ENCODE measurements around the gene VEGFB.

Gene VEGFB, protein sequence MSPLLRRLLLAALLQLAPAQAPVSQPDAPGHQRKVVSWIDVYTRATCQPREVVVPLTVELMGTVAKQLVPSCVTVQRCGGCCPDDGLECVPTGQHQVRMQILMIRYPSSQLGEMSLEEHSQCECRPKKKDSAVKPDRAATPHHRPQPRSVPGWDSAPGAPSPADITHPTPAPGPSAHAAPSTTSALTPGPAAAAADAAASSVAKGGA

DNA sequence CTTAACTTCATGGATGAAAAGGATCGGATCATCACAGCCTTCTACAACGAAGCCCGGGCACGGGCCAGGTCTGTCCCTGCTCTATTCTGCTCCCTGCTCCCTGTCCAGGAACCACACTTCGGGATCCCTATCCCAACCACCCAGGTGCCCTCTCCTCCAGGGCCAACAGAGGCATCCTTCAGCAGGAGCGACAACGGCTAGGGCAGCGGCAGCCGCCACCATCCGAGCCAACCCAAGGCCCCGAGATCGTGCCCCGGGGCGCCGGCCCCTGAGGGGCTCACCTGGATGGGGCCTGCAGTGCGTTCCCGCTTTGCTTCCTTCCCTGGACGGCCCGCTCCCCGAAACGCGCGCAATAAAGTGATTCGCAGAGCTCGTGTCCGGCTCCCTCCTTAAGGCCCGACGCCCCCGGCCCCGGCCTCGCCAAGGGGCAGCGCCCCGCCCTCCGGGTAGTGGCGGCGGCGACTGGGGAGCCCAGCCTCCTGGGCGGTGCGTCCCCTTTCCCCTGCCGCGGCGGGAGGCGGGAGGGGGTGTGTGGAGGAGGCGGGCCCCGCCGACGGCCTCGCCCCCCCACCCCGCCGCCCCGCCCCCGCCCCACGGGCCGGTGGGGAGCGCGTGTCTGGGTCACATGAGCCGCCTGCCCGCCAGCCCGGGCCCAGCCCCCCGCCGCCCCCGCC lies at the start of gene VEGFB:
VEGFB (plus strand) TSS at position 672 of the 674 bp plus-strand sequence. CDS start 250 bp downstream, outside the sequence.
- peak; percentile 52 for DNase-seq (ENCODE audit: low read depth)

DNA sequence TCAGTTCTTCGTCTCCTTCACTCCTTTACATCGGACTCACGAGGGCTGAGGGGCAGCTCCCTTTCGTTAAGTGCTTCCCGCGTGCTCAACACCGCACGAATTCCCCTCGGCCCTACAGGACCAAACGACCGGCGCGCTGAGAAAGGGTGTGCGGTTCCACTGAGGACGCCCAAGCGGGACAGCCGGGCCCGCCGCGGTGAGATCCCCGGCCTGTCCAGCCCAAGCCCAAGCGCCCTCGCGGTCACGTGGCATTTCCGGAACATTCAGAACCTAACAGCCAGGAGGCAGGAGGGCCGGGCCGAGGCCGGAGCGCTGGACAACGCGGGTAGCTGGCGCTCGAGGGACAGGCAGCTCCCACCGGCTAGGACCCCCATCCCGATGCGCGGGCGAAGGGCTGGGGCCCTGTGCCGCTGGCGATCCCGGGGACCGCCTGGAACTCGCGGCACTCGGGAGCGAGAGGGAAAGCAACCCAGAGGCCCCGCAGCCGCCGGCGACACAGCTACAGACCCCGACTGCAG lies 49.1 kb upstream of the VEGFB start:
- no peak for DNase-seq (ENCODE audit: low read depth)

DNA sequence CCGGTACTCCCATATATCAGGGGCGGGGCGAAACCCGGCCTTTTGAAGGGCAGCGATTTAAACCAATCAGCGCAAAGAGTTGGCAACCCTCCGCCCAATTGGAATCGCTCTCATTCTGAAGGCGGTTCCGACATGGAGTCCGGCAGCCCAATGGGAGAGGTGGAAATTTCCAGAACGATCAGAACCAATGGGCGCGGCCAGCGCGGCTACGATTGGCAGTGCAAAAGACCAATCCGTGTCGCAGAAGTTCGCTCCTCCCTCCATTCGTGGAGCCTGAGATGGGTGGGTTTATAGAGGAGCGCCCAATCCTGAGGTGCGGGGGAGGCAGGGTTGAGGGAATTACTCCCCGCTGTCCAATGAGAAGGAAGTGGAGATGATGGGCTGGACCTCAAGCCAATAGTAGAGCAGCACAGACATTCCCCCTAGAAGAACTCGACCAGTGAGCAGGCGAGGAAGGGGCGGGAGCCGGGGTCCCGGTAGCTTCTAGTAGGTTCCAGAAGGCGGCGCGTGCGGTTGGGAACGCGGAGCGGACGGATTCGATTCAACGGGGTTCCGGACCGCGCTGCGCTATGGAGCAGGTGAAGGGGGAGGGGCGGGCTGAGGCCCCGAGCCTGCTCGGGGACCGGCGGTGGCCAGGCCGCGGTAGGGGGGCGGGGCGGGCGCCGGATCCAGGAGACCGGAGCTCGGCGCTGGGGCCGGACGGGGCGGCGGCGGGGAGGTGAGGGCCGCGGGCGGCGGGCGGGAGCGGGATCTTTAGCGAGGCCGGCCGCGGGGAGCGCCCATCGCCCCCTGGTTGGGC lies 48.5 kb upstream of the VEGFB start, which contains the start of gene STIP1:
STIP1 (plus strand) TSS at position 479 of the 799 bp plus-strand sequence; CDS start at position 570, 91 bp downstream.
- peak; percentile 97 for DNase-seq (ENCODE audit: low read depth)

DNA sequence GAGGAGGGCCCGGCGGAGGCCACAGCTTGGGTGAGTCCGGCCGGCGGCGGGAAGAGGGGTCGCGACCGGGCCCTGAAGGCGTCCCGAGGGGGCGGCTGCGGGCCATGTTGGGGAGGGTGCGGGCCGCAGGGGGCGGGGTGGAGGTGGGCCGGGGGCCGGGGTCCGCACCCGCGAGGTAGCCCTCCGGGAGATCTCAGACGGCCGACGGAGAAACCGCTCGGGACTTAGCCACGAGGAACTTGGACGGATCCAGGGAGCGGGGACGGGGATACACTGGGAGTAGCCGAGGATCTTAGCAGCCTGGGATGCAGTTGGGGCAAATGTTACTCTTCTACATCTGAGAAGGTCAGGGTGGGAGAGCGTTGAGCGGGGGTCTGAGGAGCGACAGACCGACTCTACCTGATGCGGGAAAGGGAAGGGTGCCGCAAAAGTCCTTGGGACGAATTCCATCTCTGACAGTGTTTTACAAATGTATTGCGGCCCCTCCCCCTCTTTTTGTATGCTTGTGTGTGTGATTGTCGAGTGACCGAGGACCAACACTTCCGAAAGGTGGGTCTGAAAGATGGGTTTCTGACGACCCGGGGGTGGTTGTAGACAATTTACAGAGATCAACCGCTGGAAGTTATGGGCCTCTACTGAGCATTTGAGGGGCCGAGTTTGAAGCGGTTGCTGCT lies 47.8 kb upstream of the VEGFB start:
- no peak for DNase-seq (ENCODE audit: low read depth)

DNA sequence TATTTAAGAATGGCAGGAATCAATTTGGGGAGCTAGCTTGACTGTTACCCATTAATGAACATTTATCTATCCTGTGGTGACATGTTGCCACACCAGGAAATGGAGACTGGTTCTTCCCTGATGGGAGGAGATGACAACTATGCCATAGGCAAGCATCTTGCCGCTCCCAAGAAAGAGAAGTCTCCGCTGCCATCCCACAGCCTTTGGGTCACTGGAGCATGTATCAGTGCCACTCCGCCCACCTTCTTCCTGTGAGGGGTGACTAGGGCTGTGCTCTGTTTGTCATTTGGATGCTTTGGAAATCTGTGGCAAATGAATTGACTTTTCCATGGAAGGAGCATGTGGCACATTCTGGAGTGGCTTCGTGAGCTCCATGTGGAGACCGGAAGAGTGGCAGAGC lies 42.0 kb upstream of the VEGFB start:
- DNase-seq (ENCODE audit: low read depth) = no peak

DNA sequence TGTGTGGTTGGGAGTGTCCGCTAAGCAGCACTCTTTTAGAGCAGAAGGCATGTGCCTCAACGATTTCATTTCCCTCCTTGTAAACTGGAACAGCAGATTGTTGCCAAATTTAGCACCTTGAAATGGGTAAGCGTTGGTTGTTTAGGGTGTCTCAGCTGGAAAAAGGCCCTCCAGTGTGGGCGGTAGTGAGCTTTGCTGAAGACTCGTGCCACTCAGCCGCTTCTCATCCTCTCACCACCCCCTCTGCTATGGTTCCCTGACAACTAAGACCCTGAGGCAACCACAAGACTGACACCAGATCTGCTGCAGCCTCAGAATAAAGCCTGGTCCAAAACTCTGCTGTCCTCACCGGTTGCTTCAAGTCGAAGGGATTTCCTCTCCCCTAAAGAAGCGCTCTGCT lies 37.8 kb upstream of the VEGFB start:
- DNase-seq (ENCODE audit: low read depth) = no peak

DNA sequence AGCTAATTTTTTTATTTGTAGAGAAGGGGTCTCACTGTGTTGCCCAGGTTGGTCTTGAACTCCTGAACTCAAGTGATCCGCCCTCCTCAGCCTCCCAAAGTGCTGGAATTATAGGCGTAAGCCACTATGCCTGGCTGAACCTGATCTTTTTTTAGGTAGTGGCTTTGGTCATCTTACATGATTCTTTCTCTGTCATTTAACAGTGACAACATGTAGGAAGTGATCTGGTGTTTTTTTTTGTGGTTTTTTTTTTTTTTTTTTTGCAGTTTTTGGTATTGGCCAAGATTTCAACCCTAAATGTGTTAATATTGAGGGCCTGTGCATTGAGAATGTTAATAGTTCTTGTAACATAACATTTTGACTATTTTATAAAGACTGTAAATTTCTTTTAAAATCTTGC lies 35.9 kb upstream of the VEGFB start:
- DNase-seq (ENCODE audit: low read depth) = no peak

DNA sequence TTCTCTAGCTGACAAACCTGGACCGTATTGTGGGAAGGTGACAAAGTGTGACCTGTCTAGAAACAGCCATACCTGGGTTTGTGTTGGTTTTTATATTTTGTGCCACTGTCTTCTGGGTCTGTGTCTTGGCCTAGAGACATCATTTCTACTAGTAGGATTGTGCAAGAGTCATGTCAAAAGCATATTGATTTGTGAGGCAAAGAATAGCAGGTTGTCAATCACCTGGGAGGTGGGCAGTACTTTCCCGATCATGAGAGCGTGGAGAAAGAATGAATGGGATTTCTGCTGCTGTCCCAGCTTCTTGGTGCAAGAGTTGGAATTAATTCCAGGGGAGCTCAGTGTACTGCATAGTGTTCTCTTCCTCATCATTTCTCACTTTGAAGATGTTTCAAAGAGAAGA lies 32.8 kb upstream of the VEGFB start:
- no peak for DNase-seq (ENCODE audit: low read depth)

DNA sequence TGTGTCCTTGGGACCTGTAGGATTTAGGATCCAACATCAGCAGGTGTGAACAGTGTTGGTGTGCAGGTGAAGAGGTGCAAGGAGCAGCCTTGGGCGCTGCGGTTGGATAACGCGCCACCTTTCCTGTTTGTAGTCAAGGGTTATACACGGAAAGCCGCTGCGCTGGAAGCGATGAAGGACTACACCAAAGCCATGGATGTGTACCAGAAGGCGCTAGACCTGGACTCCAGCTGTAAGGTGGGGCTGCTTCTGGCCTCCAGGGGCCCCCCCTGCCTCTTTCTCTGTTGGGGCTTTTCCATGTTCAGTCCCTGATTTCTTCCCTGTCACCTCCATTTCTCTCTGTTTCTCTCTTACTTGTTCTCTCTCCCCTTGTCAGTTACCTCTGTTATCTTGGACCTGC lies 31.4 kb upstream of the VEGFB start:
- no peak for DNase-seq (ENCODE audit: low read depth)

DNA sequence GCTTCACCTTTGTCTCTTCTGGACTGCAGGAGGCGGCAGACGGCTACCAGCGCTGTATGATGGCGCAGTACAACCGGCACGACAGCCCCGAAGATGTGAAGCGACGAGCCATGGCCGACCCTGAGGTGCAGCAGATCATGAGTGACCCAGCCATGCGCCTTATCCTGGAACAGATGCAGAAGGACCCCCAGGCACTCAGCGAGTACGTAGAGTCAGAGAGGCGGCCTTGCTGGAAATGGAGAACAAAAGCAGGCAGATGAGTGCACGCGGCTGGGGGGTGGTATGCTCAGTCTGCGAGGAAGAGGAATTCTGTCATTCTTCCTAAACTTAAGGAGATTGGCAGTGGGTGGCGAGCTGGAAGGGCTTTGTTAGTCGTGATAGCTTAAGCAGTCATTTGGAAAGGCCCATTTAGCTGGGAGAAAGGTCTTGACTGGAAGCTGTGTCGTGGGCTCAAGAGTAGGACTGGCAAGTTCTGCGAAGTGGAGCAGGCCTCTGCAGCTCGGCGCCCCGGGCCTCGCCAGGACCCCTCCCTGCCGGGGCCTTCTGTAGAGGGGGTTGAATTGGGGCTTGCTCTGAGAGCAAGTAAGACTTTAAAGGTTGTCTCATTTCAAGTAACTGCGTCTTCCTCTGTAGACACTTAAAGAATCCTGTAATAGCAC lies 30.8 kb upstream of the VEGFB start:
- DNase-seq (ENCODE audit: low read depth) = no peak

DNA sequence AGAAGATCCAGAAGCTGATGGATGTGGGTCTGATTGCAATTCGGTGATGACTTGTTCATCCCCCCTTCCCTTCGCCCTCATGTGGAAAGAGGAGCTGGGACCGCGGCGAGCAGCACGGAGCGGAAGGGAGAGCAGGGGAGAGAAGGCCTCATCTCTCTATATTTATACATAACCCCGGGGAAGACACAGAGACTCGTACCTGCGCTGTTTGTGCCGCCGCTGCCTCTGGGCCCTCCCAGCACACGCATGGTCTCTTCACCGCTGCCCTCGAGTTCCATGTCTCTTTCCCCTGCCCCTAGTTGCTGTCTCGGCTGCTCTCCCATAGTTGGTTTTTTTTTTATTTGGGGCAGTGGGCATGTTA lies 30.3 kb upstream of the VEGFB start:
- no peak for DNase-seq (ENCODE audit: low read depth)

DNA sequence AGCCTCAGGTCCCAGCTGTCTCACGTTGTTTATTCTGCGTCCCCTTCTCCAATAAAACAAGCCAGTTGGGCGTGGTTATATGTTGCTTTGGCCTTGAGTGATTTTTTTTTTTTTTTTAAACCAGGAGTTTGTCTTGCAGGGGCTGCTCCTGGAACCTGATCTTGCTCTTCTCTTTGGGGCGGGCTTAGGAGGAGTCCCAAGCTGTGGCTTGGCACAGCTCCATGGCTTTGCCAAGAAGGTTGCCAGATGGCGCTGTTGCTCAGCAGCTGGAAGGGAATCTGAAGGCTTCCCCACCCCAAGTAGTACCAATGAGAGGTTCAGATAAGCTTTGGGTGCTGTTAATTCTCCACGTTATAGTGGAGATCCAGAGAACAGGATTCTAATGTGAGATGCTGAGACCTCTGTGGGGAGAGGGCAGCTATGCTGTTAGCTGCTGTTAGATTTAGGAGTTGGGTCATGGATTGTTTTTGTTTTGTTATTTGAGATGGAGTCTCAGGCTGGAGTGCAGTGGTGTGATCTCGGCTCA lies 29.9 kb upstream of the VEGFB start:
- peak; percentile 75 for DNase-seq (ENCODE audit: low read depth)

DNA sequence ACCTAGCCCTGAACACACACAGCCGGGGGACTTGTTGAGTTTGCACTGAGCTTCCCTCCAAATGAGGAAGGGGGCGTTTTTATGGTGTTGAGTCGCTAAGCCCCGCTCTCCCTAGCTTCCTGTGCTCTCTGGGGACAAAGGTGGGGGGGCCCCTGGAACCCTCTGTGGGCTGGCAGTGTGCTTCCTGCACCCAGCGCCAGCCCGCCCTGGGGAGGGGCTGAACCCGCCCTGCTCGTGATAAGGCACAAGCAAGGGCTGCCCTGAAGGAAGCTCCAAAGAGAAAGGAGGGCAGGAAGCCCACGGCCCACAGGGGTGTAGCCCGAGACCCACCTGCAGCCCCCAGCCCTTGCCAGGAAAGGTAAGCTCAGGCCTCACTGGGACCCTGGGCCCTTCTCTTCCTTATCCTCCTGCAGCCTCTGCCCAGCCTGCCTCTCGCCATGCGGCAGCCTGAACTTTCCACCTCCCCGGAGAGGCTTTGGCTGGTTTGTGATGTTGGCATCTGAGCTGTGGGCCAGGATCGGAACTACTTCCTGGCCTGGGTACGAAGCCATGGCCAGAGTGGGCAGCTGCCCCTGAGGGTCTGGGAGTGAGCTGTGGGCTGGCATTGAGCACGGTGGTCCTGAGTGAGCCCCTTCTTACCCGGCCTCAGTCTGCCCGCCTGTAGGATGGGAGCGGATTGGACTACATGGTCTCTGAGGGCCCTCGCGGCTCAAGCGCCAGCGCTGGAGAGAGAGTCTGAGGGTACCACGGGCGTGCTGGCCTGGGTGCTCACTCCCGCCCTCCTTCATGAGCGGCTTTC lies 27.7 kb upstream of the VEGFB start, which contains the start of gene FERMT3:
FERMT3 (plus strand) TSS at position 265 of the 799 bp plus-strand sequence. CDS start 644 bp downstream, outside the sequence.
- DNase-seq (ENCODE audit: low read depth) = no peak

DNA sequence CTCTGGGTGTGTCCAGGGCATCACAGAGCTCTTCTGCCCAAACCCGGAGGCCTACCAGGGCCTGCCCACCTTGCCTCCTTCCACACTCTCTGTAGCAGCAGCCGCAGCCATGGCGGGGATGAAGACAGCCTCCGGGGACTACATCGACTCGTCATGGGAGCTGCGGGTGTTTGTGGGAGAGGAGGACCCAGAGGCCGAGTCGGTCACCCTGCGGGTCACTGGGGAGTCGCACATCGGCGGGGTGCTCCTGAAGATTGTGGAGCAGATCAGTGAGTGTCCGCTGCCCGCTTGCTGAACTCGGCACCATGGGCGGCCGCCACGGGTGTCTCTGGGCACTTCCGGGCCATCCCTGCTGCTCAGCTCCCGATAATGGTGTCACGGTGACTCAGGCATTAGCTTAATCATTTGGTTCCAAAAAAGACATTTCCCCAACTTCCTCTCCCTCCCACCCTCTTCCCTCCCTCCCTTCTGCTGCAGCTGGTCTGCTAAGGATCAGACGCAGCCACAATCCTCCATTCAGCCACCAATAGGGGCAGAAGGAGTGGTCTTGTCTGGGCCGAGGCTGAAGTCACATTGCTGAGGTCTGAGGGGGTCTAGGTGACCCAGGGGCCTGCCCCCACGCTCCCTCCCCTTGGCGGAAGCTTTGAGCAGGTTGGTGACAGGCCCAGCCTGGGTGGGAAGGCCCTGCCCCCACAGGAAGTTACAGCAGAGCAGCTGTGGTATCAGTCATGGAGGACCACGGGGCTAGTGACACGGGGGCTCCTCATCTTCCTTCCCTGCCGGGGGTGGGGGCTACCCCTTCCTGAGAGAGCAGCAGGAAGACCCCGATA lies 26.9 kb upstream of the VEGFB start:
- DNase-seq (ENCODE audit: low read depth) = peak; percentile 58

DNA sequence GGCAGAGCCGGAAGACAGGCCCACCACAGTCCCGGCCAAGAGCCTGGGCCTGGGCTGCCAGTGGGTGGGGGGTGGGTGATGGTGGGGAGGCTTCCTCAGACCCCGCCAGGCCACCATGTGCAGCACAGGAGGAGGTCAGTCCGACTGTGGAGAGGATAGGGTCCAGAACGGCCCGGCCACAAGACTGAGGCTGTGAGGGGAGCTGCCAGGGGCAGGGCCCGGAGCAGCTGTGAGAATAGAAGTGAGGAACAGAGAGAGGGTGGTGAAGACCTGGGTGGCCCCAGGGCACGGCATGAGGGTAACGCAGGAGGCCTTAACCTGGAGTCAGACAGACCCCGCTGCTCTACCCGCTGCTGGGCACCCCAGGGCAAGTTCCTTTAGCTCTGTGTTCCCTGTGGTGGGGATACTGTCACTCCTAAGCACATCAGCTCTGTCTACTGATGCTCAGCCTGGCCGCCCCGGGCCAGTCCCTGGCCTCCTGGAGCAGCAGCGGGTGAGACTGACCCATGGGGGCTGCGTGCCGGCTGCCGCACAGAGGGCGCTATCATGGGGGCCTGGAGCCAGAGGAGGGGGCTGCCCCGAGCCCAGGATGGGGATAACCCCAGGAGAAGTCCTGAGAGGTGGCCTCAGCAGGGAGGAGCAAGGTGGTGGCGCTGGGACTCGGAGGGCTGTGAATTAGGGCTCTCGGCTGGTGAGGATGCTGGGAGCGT lies 26.1 kb upstream of the VEGFB start:
- DNase-seq (ENCODE audit: low read depth) = no peak

DNA sequence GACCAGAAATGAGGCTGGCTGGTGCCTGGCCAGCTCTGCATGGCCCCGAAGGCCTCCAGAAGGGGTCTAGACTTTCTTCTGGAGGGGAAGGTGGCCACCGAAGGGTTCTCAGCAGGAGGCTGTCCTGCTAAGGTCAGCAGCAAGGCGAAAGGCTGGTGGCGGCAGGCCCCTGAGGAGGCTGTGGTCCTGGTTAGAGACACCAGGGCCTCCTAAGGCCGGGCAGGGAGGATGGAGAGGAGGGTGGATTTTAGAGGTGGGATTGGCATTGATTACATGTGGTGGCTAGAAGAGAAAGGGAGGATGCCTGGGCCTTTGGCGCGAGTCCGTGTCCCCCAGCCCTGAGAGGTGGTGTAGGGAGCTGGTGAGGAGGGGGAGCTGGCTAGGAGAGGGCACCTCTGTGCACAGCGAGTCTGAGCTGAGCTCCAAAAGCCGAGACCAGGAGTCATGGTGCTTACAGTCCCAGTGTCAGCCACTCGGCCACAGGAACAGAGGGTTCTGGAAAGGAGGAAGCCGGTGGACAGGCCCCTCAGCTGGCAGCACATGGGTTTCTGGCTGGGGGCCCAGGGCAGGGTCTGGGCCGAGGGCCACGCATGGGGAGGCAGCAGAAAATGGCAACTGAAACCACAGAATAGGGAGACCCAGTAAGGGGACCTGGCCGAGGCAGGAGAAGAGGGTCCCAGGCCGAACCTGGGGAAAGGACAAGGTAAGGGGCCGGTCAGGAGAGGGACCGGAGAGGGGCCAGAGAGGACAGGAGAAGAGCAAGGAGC lies 25.4 kb upstream of the VEGFB start:
- no peak for DNase-seq (ENCODE audit: low read depth)

DNA sequence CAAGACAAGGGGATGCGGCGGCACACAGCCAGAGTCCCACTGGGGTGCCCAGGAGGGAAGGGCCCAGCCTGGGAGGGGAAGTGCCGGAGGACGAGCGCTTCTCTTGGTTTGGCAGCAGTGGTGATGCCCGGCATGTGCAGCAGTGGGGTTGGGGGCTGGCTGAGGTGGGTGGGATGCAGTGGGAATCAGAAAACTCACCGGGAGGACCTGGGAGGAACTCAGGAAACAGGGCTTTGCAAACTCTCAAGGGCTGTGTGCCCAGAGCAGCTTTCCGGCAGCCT lies 24.9 kb upstream of the VEGFB start:
- DNase-seq (ENCODE audit: low read depth) = no peak

DNA sequence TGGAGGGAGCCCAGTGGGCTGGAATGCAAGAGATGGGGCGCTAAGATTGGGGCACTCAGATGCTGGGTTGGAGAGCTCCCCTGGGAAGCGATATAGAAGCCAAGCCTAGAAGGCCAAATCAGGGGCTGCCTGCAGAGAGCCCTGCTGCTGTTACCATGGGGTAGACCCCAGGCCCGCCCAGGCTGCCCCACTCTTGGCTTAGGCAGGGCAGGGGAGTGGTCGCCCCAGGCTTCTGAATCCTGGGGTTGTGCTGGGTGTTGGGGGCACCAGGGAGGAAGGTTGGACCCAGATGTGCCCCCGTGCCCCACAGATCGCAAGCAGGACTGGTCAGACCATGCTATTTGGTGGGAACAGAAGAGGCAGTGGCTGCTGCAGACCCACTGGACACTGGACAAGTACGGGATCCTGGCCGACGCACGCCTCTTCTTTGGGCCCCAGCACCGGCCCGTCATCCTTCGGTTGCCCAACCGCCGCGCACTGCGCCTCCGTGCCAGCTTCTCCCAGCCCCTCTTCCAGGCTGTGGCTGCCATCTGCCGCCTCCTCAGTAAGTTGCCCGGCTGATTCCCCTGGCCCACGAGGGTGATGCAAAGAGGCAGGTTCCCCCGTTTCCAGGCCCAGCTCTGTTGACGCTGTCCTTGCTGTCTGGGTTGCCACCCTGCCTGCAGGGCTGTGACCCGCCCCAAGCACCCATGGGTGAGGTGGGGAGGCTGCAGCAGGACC lies 23.9 kb upstream of the VEGFB start:
- no peak for DNase-seq (ENCODE audit: low read depth)

Measured in stimulated activated CD8-positive, alpha-beta memory T cell treated with anti-CD3 and anti-CD28 coated beads, Interleukin-12 subunit alpha, Interleukin-12 subunit beta, amount 100 ng/mL, for 1 hour (primary cell).